Coronary artery (tissue), 2 donors: ENCODE data around the gene KCTD20.
A peak's percentile ranks its signal among the peaks of the same experiment; 100 is the strongest.

ENCODE experiments used
- DNase-seq: peaks from one replicate; pipeline ENCODE4 v3.0.0-alpha.2; 2017; ENCODE audit warnings: low spot score
- H3K27ac ChIP-seq, 2 donors: fragments of 200-600 bp; sonication (generic); one replicate each; pipeline ENCODE4 v1.5.1; 2016 to 2019
- H3K4me3 ChIP-seq: fragments of 200-600 bp; sonication (generic); 2 replicates; pipeline ENCODE4 v1.5.1; 2016; ENCODE audit warnings: mild to moderate bottlenecking, moderate library complexity
- TF ChIP-seq, protein P1 (sequence below): fragments of 200-600 bp; sonication (generic); IDR thresholded peaks from one replicate; pipeline ENCODE4 v1.5.1; 2019; ENCODE audit warnings: antibody characterized with exemption

The KCTD20 gene

DNA sequence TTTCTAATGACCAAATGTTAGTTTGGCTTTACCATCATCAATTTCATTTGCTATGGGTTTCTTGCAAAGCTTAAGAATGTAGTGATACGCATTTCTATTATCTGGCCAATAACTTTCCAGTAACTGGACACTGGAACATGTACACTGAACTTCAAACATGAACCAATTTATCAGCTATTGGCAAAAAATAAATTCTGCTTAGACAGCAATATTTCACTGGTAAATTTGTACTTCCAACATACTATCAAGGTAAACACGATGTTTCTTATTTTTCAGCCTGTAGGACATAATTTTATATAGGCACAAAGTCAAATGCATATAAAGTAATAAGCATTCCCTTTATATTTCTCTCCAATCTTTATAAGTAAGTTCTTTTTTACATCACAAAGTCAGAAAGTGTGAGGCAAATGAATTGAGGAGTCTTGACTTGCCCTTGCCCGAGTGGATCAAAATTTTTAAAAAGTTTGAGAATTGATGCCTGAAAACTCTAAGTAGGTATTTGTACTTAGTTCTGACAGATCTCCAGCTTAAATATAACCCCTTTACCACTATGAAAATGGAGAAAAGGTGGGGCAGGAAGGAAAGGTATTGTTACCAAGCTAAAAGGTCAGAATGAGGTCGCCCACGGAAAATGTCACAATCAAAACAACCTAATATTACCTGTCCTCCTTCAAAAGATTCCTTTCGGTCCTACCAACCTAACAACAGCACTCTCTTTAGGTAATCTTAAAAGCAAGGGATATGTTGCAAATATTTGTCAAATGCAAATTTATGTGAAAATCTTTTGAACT is 63.1 kb downstream of the KCTD20 start:
- H3K4me3 ChIP-seq: no peak overlapping the region
- H3K27ac ChIP-seq: peak overlapping the region in 1 of 2 donors; percentile 14
- no peak for DNase-seq
- TF ChIP-seq, protein P1, sequence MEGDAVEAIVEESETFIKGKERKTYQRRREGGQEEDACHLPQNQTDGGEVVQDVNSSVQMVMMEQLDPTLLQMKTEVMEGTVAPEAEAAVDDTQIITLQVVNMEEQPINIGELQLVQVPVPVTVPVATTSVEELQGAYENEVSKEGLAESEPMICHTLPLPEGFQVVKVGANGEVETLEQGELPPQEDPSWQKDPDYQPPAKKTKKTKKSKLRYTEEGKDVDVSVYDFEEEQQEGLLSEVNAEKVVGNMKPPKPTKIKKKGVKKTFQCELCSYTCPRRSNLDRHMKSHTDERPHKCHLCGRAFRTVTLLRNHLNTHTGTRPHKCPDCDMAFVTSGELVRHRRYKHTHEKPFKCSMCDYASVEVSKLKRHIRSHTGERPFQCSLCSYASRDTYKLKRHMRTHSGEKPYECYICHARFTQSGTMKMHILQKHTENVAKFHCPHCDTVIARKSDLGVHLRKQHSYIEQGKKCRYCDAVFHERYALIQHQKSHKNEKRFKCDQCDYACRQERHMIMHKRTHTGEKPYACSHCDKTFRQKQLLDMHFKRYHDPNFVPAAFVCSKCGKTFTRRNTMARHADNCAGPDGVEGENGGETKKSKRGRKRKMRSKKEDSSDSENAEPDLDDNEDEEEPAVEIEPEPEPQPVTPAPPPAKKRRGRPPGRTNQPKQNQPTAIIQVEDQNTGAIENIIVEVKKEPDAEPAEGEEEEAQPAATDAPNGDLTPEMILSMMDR: no peak

DNA sequence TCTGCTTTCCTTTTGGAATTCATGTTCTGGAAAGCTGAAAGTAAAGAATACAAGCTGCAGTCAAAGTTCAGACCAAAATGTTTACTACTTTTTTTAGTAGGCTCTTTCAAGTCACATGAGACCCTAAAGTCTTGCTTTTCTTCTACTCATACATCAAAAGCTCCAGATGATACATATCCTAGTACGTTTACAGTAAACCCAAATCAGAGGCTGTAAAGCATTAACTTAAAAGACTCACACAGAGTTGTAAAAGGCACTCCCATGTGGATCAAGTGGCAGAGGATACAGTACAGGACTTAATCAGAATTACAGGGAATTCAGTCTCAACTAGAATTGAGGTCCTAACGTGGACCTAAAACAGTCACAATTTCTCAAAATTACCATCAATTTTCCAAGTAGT is 63.8 kb downstream of the KCTD20 start:
- H3K4me3 ChIP-seq: no peak overlapping the region
- H3K27ac ChIP-seq: no peak overlapping the region
- TF ChIP-seq, protein P1: no peak
- DNase-seq: no peak

DNA sequence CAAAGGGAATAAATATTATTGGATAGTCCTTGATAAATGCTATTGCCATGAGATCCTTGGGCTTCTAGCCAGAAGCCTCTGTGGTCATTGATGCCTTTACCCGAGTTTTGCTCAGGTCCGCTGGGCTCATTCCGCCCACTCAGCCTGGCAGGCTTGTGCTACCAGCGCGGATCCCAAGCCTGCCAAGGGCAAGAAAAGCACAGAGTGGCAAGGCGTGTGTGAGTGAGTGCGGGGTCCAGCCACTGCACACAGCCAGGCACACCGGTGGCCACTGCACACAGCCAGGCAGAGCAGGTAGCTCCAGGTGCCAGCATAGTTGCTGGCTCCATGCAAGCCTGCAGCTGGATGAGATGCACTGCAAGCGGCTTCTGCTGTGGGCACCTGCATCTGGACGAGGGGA is 65.7 kb downstream of the KCTD20 start:
- H3K4me3 ChIP-seq: no peak overlapping the region
- TF ChIP-seq, protein P1: no peak
- no peak overlapping the region for H3K27ac ChIP-seq
- no peak for DNase-seq

DNA sequence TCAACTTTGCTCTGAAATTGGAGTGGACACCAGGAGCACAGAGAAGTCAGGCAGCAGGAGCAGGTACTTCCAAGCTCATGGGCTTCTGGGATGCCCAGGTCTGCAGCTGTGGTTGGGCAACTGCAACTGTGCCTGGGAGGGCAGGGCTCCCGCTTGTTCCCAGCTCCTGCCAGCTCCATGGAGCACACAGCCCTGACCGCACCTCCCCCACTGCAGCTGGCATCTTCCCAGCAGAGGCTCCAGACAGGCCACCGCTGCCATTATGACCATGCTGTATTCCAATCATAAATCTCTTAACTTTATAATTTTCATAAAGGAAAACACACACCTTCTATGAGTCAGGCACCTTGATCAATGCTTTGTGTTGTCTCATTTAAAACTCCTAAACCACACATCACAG is 67.6 kb downstream of the KCTD20 start:
- Histone ChIP-seq H3K27ac (no peak overlapping the region), H3K4me3 (no peak overlapping the region)
- no peak for DNase-seq
- TF ChIP-seq, protein P1: no peak

DNA sequence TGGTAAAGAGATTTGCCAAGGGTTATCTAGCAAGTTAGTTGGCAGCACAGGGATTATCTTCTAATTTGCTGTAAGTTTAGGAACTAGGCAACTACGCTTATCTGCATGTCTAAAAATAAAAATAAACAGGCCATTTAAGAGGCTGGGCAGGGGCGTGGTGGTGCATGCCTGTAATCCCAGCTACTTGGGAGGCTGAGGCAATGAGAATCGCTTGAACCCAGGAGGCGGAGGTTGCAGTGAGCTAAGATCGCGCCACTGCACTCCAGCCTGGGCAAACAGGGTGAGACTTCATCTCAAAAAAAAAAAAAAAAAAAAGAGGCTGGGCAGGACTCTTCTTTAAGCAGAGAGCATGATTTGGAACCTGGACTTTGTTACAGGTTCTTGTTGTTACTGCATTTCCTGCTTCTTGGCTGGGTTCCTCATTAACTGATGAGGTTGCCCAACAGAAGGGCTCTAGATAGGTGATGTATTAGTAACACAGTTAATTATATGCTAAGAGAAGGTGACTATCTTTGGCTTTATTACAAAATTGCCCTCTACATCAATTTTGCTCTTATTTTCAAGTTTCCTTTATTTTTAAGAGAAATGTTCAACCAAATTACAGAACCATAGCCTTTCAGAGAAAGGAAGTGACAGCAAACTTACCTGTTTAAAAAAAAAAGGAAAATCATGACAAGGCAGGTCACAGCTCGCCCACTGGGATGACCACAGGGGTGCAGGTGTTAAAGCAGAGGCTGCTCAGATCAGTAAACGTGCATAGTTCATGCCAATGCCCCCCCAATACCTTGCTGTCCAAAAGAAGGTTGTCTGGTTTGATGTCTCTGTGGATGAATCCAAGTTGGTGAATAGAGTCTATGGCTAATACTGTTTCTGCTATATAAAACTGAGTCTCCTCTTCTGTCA is 72.0 kb downstream of the KCTD20 start:
- TF ChIP-seq, protein P1: no peak
- H3K4me3 ChIP-seq: no peak overlapping the region
- DNase-seq: no peak
- no peak overlapping the region for H3K27ac ChIP-seq

DNA sequence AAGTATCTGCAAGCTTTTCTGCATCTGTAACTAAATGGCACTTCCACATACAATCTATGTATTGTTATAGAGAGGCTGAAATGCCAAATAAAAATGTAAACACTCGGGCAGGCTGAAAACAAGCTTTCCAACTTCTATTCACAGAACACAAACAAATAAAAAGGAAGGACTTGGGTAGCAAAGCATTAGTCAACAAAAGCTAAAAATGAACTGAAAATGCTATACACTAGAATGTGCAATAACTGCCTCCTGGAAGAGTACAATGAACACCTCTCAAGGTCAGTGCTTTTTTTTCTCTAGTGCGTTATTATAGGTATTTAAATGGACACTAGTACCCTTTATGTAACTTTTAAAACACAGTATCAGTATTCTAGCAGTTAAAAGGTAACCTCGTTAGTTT is 73.0 kb downstream of the KCTD20 start:
- H3K4me3 ChIP-seq: no peak overlapping the region
- H3K27ac ChIP-seq: no peak overlapping the region
- TF ChIP-seq, protein P1: no peak
- no peak for DNase-seq
